RKO (cell line): ENCODE data around the gene RNF149.

Experiments used
- DNase-seq: peaks from one replicate; pipeline ENCODE4 v3.0.0-alpha.2; 2016; ENCODE audit warnings: low spot score

Gene RNF149

GRCh38 chr2:101295895-101296294 lies 12.6 kb downstream of the RNF149 start:
- DNase-seq: peak; percentile 12

- no peak for DNase-seq
Observed at GRCh38 chr2:101294861-101295260, 13.6 kb downstream of the RNF149 start.

- no peak for DNase-seq
Observed at GRCh38 chr2:101293544-101293943, 15.0 kb downstream of the RNF149 start.

- DNase-seq: no peak
Observed at GRCh38 chr2:101291973-101292372, 16.5 kb downstream of the RNF149 start.

GRCh38 chr2:101290711-101291110 lies 17.8 kb downstream of the RNF149 start:
- DNase-seq: no peak

GRCh38 chr2:101287303-101287702 lies 21.2 kb downstream of the RNF149 start:
- no peak for DNase-seq

- DNase-seq: no peak
Observed at GRCh38 chr2:101286684-101287083, 21.8 kb downstream of the RNF149 start.

GRCh38 chr2:101282980-101283379 lies 25.5 kb downstream of the RNF149 start:
- no peak for DNase-seq

- DNase-seq: no peak
Observed at GRCh38 chr2:101281482-101281881, 27.0 kb downstream of the RNF149 start.

GRCh38 chr2:101278925-101279324 lies 29.6 kb downstream of the RNF149 start:
- DNase-seq: no peak

- peak; percentile 12 for DNase-seq
Observed at GRCh38 chr2:101277111-101277510, 31.4 kb downstream of the RNF149 start.

GRCh38 chr2:101274142-101274541 lies 34.4 kb downstream of the RNF149 start:
- no peak for DNase-seq

- no peak for DNase-seq
Observed at GRCh38 chr2:101273056-101273455, 35.4 kb downstream of the RNF149 start.

GRCh38 chr2:101272045-101272784 lies 36.3 kb downstream of the RNF149 start:
- DNase-seq: no peak

GRCh38 chr2:101270700-101271259 lies 37.7 kb downstream of the RNF149 start:
- no peak for DNase-seq

- DNase-seq: no peak
Observed at GRCh38 chr2:101267671-101268656, 40.5 kb downstream of the RNF149 start.

- no peak for DNase-seq
Observed at GRCh38 chr2:101265893-101266499, 42.5 kb downstream of the RNF149 start.

GRCh38 chr2:101264360-101264939 lies 44.1 kb downstream of the RNF149 start:
- no peak for DNase-seq

GRCh38 chr2:101263377-101263800 lies 45.1 kb downstream of the RNF149 start:
- DNase-seq: no peak

- no peak for DNase-seq
Observed at GRCh38 chr2:101262142-101262541, 46.4 kb downstream of the RNF149 start.

- DNase-seq: no peak
Observed at GRCh38 chr2:101258804-101259203, 49.7 kb downstream of the RNF149 start.

GRCh38 chr2:101256316-101256715 lies 52.2 kb downstream of the RNF149 start:
- no peak for DNase-seq
